Measurements from ENCODE around the gene INO80B.
"Not testable (repeated sequence)": the region's sequence is repeated elsewhere in the genome, so short reads cannot be mapped to it uniquely, and the experiment has no call there.

DNA sequence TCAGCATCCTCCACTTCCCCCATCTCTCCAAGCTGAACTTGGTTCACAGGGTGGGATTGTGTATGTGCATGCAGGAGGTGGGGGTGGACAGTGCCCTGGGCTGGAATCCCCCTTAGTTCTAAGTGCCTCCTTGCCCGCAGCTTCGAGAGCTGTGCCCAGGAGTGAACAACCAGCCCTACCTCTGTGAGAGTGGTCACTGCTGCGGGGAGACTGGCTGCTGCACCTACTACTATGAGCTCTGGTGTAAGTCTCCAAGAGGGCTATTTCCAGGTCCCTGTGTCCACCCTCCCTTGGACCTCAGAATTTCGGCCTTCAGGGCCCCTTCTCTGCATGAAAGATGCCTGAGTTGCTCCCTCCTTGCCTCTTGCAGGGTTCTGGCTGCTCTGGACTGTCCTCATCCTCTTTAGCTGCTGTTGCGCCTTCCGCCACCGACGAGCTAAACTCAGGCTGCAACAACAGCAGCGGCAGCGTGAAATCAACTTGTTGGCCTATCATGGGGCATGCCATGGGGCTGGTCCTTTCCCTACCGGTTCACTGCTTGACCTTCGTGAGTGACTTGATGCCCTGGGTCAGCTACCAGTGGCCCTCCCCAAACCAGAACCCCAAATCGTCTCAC, 4.7 kb downstream of the INO80B start:
- TF ChIP-seq, protein P1, sequence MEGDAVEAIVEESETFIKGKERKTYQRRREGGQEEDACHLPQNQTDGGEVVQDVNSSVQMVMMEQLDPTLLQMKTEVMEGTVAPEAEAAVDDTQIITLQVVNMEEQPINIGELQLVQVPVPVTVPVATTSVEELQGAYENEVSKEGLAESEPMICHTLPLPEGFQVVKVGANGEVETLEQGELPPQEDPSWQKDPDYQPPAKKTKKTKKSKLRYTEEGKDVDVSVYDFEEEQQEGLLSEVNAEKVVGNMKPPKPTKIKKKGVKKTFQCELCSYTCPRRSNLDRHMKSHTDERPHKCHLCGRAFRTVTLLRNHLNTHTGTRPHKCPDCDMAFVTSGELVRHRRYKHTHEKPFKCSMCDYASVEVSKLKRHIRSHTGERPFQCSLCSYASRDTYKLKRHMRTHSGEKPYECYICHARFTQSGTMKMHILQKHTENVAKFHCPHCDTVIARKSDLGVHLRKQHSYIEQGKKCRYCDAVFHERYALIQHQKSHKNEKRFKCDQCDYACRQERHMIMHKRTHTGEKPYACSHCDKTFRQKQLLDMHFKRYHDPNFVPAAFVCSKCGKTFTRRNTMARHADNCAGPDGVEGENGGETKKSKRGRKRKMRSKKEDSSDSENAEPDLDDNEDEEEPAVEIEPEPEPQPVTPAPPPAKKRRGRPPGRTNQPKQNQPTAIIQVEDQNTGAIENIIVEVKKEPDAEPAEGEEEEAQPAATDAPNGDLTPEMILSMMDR (IDR thresholded peaks at IDR 0.05; ENCODE audit: control extremely low read depth in 1 of 3, insufficient read depth in 1 of 3, low read depth in 1 of 3, low read length in 3 of 3) = not testable (repeated sequence)
- TF ChIP-seq KDM5A (IDR thresholded peaks at IDR 0.05; ENCODE audit: low read length); EP300 (IDR thresholded peaks at IDR 0.05; ENCODE audit: borderline replicate concordance in 1 of 2, low read depth in 2 of 2, low read length in 2 of 2); SP1 (IDR thresholded peaks at IDR 0.05; ENCODE audit: low read depth, low read length); JUN (IDR thresholded peaks at IDR 0.05; ENCODE audit: low read depth, low read length); ZNF274 (IDR thresholded peaks at IDR 0.05; ENCODE audit: borderline replicate concordance, extremely low read depth, low read length); GTF2F1 (IDR thresholded peaks at IDR 0.05; ENCODE audit: borderline replicate concordance, low read depth, low read length); CEBPB (IDR thresholded peaks at IDR 0.05; ENCODE audit: low read depth, low read length); RFX5 (IDR thresholded peaks at IDR 0.05; ENCODE audit: borderline replicate concordance, low read depth, low read length); JUND (IDR thresholded peaks at IDR 0.05; ENCODE audit: low read length); POLR2AphosphoS5 (IDR thresholded peaks at IDR 0.05; ENCODE audit: low read depth, low read length); SP4 (IDR thresholded peaks at IDR 0.05; ENCODE audit: low read length): not testable (repeated sequence)
- peak in 1 of 2 experiments; percentile 30; a peak in 1 of 3 replicates for TF ChIP-seq POLR2A (IDR thresholded peaks at IDR 0.05; ENCODE audit: control extremely low read depth in 1 of 2, low read depth in 2 of 2, low read length in 2 of 2)
